NCI-H748 treated with DMSO at 0.1 percent for 48 hours (cell line): ENCODE data around the gene WEE1.
A peak's percentile ranks its signal among the peaks of the same experiment; 100 is the strongest.
"Not testable (repeated sequence)": the region's sequence is repeated elsewhere in the genome, so short reads cannot be mapped to it uniquely, and the experiment has no call there.

Experiments used
- DNase-seq: peaks from one replicate; lab custom pipeline; 2025; lab: John Stamatoyannopoulos, UW

WEE1 gene

DNA sequence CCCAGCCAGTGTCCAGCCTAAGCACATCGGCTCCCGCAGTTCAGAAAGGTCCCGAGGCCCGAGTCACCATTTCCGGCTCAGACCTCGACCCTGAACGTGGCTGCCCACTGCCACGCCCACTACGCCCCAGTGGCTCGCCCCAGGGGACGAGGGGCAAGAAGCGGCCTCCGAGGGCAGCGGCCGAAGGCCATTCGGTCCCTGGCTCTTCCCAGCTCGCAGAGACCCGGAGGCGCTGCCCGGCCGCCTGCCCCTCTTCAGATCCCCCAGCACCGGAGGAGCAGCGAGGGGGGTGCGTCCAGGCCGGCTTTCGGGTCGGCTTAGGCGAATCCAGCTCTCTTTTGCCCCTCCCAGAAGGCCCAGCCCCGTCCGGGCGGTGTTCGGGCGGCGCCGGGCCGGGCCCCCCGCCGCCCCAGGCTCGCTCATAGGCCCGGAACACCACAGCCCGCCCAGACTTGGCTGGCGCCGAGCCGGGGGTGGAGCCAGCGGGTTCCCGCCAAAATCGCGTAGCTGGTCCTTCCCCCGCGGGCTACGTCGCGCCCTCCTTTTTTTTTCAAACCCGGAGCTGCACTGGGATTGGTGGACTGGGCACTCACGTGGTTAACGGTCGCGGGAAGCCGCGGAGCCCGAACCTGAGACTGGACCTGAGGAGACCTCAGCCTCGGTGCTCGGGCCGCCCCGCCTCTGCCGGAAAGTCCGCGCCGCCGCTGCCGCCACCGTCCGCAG is at the start of gene WEE1:
Gene WEE1 (plus strand): TSS at position 619 of the 723 bp plus-strand sequence. CDS start 264 bp downstream, outside the sequence.
- DNase-seq: peak; percentile 94

DNA sequence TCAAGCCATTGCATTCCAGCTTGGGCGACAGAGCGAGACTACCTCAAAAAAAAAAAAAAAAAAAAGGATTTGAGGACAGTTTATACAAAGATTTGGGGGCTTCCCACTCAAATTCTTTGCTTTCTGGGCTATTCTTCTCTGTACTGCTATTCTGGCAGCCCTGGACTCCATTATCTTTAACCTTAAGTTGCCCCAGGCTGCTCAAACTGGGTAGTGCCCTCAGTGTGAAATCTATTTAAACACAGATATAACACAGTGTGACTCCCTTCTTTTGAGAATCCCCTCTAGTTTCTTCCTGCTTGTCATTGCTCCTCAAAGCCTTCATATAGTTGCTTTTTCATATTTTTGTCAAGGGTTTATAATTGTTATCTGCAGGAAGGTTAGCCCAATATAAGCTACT is 49.5 kb upstream of the WEE1 start:
- DNase-seq: no peak

DNA sequence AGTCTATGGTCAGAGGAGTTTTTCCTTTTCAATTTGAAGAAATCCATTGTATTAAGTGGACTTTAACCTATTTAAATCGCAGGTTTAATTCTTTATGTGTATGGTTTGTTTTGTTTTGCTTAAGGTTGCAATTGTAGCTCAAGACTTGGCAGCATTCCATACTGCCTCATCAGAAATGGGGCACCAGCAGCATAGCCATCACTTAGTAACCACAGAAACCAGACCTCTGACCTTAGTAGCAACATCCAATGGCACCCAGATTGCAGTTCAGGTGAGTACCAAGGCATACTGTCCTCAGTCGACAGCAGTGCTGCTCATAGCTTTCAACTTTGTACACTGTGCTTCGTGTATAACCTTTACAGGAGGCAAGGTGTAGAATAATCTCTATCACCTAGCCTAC is 48.4 kb upstream of the WEE1 start:
- DNase-seq: no peak

- DNase-seq: no peak
These were observed 45.9 kb upstream of the WEE1 start for GRCh38 chr11:9527481-9528135.

GRCh38 chr11:9528136-9528501 is 45.4 kb upstream of the WEE1 start:
- DNase-seq: no peak

- no peak for DNase-seq
These were observed 44.7 kb upstream of the WEE1 start for GRCh38 chr11:9528573-9529333.

GRCh38 chr11:9529334-9529650 is 44.2 kb upstream of the WEE1 start:
- no peak for DNase-seq

- DNase-seq: no peak
These were observed 43.3 kb upstream of the WEE1 start for GRCh38 chr11:9530020-9530621.

DNA sequence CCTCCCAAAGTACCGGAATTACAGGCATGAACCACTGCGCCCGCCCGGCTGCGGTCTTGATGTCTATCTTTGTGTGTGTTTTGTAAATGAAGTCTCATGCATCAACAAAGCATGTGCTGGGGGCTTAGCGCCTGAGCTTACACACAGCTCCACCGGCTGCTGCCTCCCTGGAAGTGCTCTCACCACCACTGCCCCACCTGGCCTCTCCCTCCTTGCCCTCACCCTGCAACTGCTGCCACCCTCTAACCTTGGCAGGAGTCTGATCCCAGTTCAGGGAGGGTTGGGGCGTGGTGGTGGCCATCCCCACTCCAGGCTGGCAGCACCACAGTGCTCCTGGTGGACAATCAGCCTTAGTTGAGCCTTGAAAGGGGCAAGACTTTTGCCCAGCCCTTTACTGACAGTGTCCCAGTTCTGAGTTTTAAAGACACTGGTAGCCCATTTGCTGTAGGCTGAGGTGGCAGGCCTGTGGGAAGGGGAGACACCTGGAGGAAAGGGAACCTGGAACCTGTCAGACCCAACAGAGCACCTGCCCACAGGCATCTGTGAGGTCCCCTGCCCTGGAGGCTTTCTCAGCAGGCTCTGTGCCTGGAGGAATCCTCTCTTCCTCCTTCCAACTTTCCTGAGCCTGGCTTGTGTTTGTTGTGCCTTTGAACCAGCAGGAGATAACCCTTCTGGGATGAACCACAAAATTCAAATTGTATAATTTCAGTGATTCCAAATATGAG is 42.4 kb upstream of the WEE1 start:
- no peak for DNase-seq

DNA sequence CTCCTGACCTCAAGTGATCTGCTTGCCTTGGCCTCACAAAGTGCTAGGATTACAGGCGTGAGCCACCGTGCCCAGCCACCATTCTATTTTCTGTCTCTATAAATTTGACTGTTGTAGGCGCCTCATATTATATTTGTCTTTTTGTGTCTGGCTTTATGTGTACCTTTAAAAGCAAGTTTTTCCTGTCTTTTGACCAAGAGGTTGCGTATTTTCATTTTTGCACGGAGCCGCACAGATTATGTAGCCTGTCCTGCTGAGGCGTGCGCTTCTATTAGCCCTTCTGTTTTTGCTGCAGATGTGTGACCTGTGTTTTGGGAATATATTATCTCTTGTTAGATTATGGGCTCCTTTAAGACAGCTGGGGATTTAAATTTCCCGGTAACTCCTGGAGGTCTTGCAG is 40.4 kb upstream of the WEE1 start:
- DNase-seq: no peak

DNA sequence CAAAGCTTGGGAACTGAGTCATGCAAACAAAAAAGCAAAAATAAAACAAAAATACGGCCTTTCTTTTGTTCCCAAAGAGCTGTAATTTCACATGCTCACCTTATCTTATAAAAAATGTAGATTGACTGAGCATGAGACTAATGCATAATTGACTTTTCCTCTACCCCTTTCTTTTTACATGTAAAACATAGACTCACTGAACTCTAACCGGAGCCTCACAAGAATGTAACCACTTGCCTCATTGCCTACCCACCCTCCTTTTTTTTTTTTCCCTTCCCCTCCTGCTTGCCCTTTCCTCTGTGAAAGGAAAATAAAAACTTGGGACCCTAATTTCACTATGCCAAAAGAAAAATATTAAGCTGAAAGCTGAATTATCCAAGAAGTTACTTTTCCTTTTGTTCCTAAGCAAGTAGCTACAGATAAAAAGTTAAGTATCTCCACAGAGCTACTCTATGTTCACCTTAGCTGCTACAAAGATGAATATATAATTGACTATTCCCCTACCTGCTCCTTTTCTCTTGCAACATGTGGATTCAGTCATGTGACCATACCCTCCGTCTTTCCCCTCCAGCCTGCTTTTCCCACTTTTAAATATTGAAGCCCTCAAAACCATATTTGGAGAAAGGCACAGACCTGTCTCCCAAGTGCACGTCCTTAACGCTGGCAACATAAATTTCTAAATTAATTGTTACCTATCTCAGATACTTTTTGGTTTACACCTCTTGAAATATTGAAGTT is 39.6 kb upstream of the WEE1 start:
- DNase-seq: no peak

GRCh38 chr11:9535189-9535781 is 38.2 kb upstream of the WEE1 start:
- peak; percentile 13 for DNase-seq

DNA sequence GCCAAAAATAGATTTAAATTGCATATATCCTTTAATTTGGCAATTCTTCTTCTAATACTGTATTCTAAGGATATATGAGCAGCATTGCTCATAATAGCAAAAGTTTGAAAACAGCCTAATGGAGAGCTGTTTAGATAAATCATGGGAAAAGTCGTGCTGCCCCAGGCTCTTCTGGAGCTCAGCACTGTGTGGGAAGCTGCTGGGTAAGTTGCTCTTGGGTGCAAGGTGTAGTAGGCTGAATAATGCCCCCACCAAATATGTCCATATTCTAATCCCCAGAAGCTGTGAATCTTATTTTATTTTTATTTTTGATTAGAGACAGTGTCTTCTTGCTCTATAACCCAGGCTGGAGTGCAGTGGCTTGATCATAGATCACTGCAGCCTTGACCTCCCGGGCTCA is 34.9 kb upstream of the WEE1 start:
- no peak for DNase-seq

DNA sequence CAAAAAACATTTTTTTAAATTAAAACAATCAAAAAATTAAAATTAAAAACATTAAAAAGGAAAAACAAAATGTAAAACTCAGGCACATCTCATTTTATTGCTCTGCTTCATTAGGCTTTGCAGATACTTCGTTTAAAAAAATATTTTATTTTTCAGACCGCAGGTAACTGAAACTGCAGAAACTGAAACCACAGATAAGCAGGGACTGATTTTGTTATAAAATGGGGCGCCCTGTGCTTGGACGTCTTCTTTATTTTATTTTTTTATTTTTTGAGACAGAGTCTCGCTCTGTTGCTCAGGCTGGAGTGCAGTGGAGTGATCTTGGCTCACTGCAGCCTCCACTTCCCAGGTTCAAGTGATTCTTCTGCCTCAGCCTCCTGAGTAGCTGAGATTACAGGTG is 24.3 kb upstream of the WEE1 start:
- DNase-seq: not testable (repeated sequence)

DNA sequence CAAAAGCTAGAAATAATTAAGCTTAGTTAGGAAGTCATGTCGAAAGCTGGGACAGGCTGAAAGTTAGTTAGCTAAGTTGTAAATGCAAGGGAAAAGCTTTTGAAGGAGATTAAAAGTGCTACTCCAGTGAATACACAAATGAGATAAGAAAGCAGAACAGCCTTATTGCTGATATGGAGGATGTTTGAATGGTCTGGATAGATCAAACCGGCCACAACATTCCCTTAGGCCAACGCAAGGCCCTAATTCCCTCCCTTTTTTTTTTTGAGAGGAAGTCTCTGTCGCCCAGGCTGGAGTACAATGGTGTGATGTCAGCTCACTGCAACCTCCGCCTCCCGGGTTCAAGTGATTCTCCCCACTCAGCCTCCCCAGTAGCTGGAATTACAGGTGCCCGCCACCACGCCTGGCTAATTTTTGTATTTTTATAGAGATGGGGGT is 23.3 kb upstream of the WEE1 start:
- no peak for DNase-seq

DNA sequence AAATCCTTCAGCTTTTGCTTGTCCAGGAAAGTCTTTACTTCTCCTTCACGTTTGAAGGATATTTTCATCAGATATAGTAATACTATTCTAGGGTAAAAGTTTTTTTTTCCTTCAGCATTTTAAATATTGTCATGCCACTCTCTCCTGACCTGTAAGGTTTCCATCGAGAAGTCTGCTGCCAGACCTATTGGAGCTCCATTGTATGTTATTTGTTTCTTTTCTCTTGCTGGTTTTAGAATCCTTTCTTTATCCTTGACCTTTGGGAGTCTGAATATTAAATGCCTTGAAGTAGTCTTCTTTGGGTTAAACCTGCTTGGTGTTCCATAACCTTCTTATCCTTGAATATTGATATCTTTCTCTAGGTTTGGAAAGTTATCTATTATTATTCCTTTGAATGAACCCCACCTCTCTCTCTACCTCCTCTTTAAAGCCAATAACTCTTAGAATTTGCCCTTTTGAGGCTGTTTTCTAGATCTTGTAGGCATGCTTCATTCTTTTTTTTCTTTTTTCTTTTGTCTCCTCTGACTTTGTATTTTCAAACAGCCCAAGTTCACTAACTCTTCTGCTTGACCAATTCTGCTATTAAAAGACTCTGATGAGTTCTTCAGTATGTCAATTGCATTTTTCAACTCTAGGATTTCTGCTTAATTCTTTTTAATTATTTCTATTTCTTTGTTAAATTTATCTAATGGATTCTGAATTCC is 12.0 kb upstream of the WEE1 start:
- no peak for DNase-seq

DNA sequence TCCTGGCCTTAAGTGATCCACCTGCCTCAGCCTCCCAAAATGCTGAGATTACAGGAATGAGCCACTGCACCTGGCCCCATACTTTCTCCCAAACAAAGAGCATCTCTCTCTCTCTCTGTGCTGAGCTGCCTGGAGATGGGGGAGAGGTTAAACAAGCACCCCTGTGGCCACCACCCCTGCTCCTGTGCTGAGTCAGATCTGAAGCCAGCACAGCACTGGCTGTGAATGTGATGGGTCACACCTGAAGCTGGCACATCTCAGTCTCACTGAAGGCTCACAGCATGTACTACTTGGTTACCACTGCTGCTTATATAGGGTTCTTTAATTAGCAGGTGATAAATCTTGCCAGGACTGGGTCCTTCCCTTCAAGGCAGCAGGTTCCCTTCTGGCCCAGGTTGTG is 10.8 kb upstream of the WEE1 start:
- no peak for DNase-seq

GRCh38 chr11:9563196-9563730 is 10.2 kb upstream of the WEE1 start:
- DNase-seq: no peak

DNA sequence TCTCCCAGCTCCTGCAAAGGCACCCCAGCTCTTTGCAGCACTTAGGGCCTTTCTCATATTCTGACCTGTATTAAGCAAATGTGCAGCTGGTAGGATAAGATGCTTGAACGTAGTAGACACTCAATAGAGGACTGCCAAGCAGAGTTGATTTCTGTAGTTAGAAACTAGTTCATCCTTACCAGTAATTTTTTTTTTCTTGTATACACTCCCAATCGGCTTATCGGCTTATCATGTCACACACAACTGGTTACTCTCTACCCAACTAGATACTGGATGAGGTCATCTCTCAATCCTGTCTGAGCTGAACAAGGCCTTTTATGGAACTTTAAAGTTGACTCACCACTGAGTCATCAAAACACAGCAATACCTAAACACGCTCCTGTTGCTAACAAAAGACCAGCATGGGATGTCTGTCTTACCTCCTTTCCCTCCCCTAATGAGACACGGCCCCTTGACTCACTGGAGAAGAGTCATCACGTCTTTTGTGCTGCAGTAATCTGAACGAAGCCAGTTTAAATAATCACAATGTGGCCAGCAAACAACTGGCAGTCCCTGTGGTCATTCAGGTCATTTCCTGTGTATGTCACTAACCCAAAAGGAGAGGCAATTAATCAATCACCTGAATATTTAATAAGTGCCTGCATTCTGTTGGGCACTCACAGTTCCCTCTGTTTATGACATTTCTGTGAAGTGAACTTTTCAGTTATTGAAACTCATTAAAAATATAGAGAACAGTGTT is 7.5 kb upstream of the WEE1 start:
- peak; percentile 93 for DNase-seq
